DOHH2 (cell line): ENCODE results near the gene HK2.

Experiments used
- H3F3A ChIP-seq: fragments of 200-600 bp; sonication (generic), shearing (Covaris generic); 2 replicates; pipeline ENCODE4 v1.6.0; 2016; ENCODE audit warnings: antibody characterized with exemption, mild to moderate bottlenecking; ENCODE audit not compliant: control insufficient read depth, insufficient read depth
- H3K27ac ChIP-seq: fragments of 200-600 bp; sonication (generic); 2 replicates; pipeline ENCODE4 v1.5.1; 2014; ENCODE audit warnings: low read depth, mild to moderate bottlenecking, low read length, moderate library complexity
- H3K27me3 ChIP-seq: fragments of 200-600 bp; sonication (generic); 2 replicates; pipeline ENCODE4 v1.6.1; 2014; ENCODE audit warnings: mild to moderate bottlenecking, low read length, mixed read lengths; ENCODE audit not compliant: control insufficient read depth
- H3K36me3 ChIP-seq: fragments of 200-600 bp; sonication (generic); 2 replicates; pipeline ENCODE4 v1.6.1; 2014; ENCODE audit warnings: mild to moderate bottlenecking, low read length, moderate library complexity, mixed read lengths; ENCODE audit not compliant: control insufficient read depth
- H3K4me1 ChIP-seq: fragments of 200-600 bp; sonication (generic); 2 replicates; pipeline ENCODE4 v1.6.1; 2014; ENCODE audit warnings: mild to moderate bottlenecking, low read length, mixed read lengths; ENCODE audit not compliant: control insufficient read depth
- H3K4me2 ChIP-seq: fragments of 200-600 bp; sonication (generic); 2 replicates; pipeline ENCODE4 v1.6.0; 2014; ENCODE audit warnings: mild to moderate bottlenecking, low read length, moderate library complexity
- H3K4me3 ChIP-seq: fragments of 200-600 bp; sonication (generic); 2 replicates; pipeline ENCODE4 v1.5.1; 2014; ENCODE audit warnings: mild to moderate bottlenecking, low read length, mixed read lengths
- H3K79me2 ChIP-seq: fragments of 200-600 bp; sonication (generic); 2 replicates; pipeline ENCODE4 v1.6.1; 2014; ENCODE audit warnings: mild to moderate bottlenecking, low read length, mixed read lengths; ENCODE audit not compliant: control insufficient read depth
- H3K9me2 ChIP-seq: fragments of 200-600 bp; sonication (generic); replicated peaks from 2 replicates; pipeline ENCODE4 v1.6.1; 2014; ENCODE audit warnings: mild to moderate bottlenecking, low read length, mixed read lengths; ENCODE audit not compliant: control insufficient read depth
- H3K9me3 ChIP-seq: fragments of 200-600 bp; sonication (generic); 2 replicates; pipeline ENCODE4 v1.6.1; 2014; ENCODE audit warnings: antibody characterized with exemption, low read length, mixed read lengths; ENCODE audit not compliant: control insufficient read depth, insufficient read depth
- H4K20me1 ChIP-seq: fragments of 200-600 bp; sonication (generic); 2 replicates; pipeline ENCODE4 v1.6.0; 2014; ENCODE audit warnings: low read depth, mild to moderate bottlenecking, antibody characterized with exemption, low read length, moderate library complexity; ENCODE audit not compliant: control insufficient read depth, insufficient read depth
- CTCF ChIP-seq: fragments of 200-600 bp; sonication (generic); IDR thresholded peaks from one replicate; pipeline ENCODE4 v1.5.1; 2014; ENCODE audit warnings: antibody characterized with exemption, mild to moderate bottlenecking, low read depth, low read length; ENCODE audit not compliant: poor library complexity, severe bottlenecking
- EZH2phosphoT487 ChIP-seq: fragments of 200-600 bp; sonication (generic); IDR thresholded peaks from 2 replicates; pipeline ENCODE4 v1.6.1; 2017; ENCODE audit warnings: borderline replicate concordance, mild to moderate bottlenecking, antibody characterized with exemption, low read length, moderate library complexity, mixed read lengths

Gene HK2

GRCh38 chr2:74863802-74864248 lies 29.9 kb downstream of the HK2 start:
- Histone ChIP-seq H3K4me1 (peaks cover 30% of the 10 kb centered on the region), H3K4me3 (no peak overlapping the region), H3K36me3 (peaks cover 82% of the 10 kb centered on the region), H3K9me2 (no peaks in the 10 kb centered on the region), H3K4me2 (no peak overlapping the region), H3K27ac (no peak overlapping the region), H4K20me1 (peaks cover 19% of the 10 kb centered on the region), H3K79me2 (peaks cover 99% of the 10 kb centered on the region), H3K27me3 (no peaks in the 10 kb centered on the region), H3F3A (no peaks in the 10 kb centered on the region), H3K9me3 (no peaks in the 10 kb centered on the region)
- TF ChIP-seq CTCF (no peak), EZH2phosphoT487 (no peak)

- Histone ChIP-seq H4K20me1 (peaks cover 19% of the 10 kb centered on the region), H3K27ac (no peak overlapping the region), H3K79me2 (peaks cover 99% of the 10 kb centered on the region), H3F3A (no peaks in the 10 kb centered on the region), H3K4me2 (0 out of 2 replicates have a peak overlapping the region, but pooled peaks have one; percentile 7), H3K4me1 (peaks cover 34% of the 10 kb centered on the region), H3K9me2 (no peaks in the 10 kb centered on the region), H3K4me3 (no peak overlapping the region), H3K27me3 (no peaks in the 10 kb centered on the region), H3K9me3 (no peaks in the 10 kb centered on the region), H3K36me3 (peaks cover 85% of the 10 kb centered on the region)
- TF ChIP-seq EZH2phosphoT487 = no peak
- no peak for TF ChIP-seq CTCF
These were observed 31.1 kb downstream of the HK2 start for GRCh38 chr2:74864728-74865722.

- H4K20me1 ChIP-seq = peaks cover 19% of the 10 kb centered on the region
- H3K4me3 ChIP-seq = no peak overlapping the region
- TF ChIP-seq CTCF = no peak
- no peak for TF ChIP-seq EZH2phosphoT487
- peaks cover 86% of the 10 kb centered on the region for H3K36me3 ChIP-seq
- H3K9me3 ChIP-seq = no peaks in the 10 kb centered on the region
- H3K9me2 ChIP-seq = no peaks in the 10 kb centered on the region
- peak overlapping the region; percentile 29; the same call in 1 of the 2 replicates for H3K4me2 ChIP-seq
- no peaks in the 10 kb centered on the region for H3K27me3 ChIP-seq
- no peak overlapping the region for H3K27ac ChIP-seq
- peaks cover 34% of the 10 kb centered on the region for H3K4me1 ChIP-seq
- H3F3A ChIP-seq = no peaks in the 10 kb centered on the region
- peaks cover 99% of the 10 kb centered on the region for H3K79me2 ChIP-seq
These were observed 32.1 kb downstream of the HK2 start for GRCh38 chr2:74865770-74866674.
